NCI-H2196 (cell line): ENCODE data around the gene ARSB.
A peak's percentile ranks its signal among the peaks of the same experiment; 100 is the strongest.
"Not testable (repeated sequence)": the region's sequence is repeated elsewhere in the genome, so short reads cannot be mapped to it uniquely, and the experiment has no call there.

Experiments used
- DNase-seq: peaks from one replicate; lab custom pipeline; 2025; ENCODE audit not compliant: unreplicated experiment; lab: John Stamatoyannopoulos, UW

Gene ARSB

DNA sequence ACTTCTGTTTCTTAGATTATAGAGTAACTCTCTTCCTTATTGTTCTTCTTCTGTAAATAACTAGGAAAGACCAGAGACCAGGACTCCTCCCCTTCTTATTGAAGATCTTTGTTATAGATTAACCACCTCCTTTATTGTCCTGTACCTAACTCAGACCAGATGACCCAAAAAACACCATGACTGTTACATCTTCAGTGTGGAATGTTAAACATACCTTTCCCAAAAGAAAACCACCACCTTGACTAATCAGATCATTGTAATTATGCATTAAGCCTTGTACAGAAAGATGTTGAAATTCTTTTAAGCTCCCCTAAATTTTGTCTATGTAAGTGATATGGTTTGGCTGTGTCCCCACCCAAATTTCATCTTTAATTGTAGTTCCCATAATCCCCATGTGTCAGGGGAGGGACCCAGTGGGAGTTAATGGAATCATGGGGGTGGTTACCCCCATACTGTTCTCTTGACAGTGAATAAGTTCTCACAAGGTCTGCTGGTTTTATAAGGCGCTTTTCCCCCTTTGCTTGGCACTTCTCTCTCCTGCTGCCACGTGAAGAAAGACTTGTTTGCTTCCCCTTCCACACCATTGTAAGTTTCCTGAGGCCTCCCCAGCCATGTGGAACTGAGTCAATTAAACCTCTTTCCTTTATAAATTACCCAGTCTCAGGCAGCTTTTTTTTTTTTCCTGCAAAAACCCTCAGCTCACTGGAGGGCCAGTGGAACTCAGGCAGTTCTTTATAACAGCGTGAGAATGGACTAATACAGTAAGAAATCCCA lies 26.3 kb downstream of the ARSB start:
- no peak for DNase-seq

DNA sequence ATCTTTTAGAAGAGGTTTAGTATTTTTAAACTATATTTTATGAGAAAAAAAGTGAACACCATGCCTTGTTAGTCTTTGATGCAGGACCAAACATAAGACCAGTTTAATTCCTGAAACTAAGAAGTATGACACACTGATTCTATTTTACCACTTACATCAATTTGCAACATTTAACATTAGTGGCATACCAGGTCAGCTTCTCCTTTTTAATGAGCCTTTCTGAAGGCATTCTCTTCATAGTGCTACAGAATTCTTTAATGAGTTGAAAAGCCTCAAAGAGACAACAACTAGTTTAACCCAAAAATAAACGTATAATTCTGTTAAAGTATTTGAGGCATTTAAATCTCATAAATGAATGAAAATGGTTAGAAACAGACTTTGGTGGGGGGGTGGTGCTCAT lies 28.2 kb downstream of the ARSB start:
- no peak for DNase-seq

DNA sequence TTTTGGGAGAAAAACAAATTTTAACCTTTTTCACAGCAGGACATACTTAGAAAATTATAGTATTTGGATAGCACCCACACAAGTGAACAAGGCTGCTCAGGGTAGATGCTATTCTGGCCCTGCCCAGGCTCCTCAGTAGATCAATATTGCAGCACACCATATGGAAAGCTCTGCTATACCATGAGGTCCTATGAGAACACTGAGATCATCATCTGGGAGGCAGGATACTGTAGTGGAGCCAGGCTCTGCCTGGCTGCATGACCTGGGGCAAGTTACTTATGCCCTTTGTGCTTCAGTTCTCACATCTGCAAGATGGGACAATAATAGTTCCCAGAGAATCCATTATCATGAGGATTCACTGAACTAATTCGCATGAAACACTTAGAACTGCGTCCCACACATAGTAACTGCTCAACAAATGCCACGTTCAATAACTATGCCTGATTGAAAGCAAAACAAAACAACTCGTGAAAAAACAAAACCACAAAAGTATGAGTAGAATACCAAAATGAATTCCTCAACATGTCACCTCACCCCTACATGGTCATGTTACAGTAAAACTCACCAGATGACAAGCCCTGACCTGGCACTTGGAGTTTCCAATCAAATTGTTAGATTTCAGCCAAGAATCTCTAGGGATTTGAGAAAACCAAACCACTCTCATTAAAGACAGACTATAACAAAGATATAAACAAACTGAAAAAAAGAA lies 31.9 kb downstream of the ARSB start:
- DNase-seq = no peak

DNA sequence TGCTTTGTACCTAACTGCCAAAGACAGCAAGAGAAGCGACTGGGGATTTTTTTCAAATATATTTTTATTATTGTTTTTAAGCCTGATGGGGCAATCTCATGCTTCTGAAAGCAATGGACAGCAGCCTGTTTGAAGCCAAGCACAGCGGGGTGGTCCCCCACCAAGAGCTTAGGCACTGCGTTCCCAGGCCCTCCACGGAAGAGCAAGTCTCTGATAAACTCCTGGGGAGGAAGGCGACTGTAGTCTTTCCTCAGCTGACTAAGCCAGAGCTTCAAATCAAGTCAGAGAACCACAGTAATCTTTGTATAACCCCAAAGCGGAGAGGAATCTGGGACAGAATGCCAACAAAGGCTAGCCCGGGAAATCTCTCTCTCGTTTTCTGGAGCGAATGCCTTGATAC lies 54.4 kb downstream of the ARSB start:
- no peak for DNase-seq

DNA sequence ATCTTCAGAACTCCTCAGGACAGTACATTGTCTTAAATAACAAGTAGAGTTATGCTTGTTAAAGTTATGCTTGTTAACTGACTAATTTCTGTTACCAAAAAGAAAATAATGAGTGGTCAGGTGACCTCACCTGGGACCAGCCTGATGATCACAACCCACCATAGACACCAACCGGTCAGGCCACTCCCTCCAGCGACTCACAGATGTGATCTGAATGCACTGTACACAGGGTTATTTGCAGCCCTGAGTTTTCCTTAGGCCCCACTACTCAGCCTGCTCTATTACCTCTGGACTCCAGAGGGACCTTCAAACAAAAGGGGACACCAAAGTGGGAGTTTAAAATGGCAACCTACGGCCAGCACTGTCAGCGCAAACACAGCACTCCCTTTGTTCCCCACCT lies 55.3 kb downstream of the ARSB start:
- no peak for DNase-seq

DNA sequence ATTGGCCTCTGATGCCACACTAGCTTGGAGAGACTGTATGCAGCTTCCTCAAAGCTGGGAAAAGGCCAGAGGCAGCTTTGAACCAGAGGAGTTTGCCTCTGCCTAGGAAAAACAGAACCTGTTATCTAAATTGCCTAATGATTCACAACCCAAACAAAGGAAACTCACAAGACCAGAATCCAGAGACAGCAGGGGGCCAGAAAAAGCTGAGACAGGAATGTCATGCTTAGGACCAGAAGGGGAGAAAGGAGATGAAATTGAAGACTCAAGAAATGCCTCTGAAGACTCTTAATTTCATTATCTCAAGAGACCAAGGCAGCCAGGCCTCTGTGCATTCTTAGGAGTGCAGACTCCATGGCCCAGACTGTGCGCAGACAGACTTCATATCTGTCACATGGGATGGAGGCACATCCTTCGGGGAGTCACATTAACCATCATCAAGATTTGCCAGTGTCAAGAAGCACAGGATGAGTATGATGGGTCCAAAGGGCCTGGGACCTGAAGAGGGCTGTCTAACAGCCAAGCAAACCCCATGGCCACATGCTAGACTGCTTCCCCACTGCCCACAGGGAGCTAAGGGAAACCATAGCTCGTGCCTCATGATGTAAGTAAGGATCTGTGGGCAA lies 57.3 kb downstream of the ARSB start:
- no peak for DNase-seq

DNA sequence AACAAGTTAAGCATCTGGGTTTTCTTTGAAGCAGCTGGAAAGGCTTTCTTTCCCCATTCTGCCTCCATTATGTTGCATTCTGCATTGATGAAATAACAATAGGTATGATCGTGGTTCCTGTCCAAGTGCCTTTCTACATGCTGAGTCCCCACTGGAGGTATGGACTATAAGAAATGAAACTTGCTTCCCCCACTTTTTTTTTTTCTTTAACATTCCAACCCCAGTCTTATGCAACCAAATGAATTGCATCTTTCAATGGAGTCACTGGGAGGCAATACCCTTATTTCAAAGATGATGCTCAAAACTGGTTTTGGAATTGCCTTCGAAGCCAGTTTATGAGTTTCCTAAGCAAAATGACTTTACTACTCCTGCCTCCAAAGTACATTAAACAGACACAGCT lies 58.9 kb downstream of the ARSB start:
- DNase-seq = no peak

DNA sequence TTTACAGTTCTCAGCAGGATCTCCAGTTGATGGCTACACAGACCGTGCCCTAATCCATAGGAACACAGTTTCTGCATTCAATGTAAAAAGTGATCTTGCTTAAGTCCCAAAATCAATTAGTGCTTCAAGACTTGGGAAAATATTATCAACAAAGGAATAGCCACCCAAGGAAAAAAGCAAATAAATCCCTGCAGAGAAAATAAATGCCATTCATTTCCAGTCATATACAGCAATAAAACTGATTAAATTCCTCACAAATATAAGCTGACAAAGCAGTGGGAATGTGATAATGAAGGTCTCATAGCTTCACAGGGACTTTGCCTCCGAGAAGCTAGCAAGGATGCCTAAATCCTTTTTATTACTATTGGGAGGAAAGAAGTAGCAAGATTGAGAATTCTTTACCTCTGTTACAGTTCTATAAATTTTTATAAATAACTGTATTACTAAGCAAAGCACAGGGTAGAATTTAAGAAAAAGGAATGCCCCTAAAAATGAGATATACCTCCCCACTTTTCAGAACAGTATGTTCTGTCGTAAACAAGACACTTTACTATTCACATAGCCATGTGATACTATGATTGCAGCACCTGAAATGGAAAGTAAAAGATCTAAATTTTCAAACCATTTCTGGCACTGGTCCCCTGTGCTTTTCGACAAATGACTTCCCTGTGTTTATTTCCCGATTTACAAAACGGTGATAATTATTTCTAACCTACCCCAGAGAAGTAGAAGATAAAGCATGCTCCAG lies 59.8 kb downstream of the ARSB start:
- DNase-seq = no peak

DNA sequence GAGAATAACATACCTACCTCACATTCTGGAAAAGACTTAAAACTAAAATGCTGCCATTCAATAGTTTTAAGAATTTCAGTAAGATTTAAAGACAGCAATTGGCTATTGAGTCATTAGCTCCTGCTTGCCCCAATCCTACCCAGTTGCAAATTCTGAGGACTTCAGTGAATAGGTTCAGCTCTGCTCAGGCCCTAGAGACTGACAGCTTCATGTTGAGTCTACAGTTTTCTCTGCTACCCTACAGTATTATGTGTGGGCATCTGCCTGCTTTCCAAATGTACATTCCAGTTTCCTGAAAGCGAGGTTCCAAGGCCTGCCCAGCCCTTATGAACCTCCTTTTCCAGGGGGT lies 61.5 kb downstream of the ARSB start:
- no peak for DNase-seq

DNA sequence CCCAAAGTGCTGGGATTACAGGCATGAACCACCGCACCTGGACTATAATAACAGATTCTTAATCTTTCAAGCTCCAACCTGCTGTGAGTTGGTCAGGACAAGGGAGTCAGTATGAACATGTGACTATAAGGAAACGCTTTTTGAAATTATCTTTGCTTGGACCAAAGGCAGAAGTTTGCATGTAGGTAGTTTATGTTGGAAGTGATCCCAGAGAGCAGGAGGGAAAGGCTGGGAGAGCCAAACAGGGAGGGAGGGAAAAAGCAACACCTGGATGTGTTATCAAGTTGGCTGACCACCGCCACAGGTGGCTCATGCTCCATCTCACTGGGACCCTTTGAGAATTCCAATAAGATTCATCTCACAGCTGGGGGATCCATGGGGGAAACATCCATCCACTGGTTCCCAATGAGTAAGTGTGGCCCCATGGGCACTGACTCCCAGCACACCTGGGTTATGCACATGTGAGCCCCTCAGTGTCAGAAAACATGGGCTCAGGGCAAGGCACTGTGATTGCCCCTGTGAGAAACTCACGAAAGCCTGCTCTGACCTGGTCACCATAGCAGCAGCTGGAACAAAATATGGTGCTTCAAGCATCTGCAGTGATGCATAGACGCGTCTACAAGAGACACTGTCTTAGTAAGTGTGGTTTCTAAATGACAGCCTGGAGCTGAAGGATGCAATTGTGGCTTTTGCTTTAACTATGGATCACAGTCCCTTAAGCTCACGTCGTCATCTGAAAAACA lies 62.1 kb downstream of the ARSB start:
- DNase-seq = no peak

DNA sequence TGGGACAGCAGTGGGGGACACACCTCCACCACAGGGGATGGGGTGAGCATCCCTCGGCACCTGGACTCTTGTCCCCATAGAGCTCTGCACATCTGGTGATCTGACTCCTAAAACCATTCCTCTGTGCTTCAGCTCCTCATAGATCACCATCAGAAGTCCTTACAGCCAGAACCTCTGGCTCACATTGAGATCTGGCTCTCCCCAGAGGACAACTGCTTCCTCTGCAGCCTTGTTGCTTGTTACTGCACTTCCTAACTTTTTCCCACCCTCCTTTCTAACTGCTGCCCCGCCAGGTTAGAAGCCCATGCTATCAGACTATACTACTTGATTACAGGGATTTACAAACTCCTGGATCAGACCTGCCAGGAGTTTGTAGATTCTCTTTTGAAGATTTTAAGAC lies 64.5 kb downstream of the ARSB start:
- no peak for DNase-seq

DNA sequence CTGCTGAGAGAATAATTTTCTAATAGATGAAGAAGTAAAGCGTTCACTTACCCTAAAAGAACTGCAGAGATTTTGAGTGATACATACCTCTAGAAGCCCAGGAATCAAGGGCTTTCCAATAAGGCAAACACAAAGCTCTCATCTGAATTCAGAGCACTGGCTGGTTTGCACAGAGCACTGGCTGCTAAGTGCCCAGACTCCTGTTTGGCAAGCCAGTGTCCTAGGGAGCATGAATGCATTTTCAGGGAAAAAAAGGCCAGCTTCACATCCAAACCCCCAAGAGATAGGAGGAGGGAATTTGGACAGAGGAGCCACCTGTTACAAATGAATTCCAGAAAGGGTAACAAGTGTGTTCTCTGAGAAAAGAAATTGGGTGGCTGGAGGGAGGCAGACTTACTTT lies 65.3 kb downstream of the ARSB start:
- DNase-seq = no peak

DNA sequence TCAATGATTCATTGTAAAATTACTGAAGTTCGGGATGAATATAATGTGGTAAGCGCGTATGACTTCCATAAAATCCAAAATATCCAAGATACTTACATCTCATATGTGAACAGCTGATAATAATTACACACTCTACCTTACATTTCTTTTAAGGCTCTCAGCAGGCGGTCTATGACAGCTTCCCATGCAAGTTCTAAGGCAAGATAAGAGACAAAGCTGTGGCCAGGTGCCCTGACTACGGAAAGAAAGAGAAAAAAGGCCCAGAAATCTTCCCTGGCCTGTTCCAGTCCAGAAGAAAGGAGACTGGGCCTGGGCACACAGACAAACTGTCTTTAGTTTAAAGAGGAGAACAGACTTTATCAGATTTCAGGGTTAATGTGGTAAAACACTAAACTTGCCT lies 69.1 kb downstream of the ARSB start:
- DNase-seq = no peak

DNA sequence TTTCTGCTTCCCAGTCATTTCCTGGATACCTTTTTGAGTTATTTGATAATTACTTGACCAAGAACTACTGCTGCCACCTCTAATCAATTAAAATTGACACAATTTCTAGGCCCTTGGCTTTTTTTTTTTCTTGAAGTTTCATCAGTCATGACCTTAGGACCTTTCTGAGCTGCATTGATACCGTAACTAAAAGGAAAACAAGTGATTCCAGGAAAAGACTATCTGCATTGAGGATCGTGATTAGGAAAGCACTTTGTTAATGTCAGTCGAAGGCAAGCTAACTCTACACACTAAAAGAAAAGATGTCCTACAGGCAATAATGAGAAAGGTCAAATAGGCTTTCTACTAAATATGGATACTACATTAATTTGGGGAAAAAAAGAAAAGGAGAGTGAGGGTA lies 69.9 kb downstream of the ARSB start:
- DNase-seq = no peak

DNA sequence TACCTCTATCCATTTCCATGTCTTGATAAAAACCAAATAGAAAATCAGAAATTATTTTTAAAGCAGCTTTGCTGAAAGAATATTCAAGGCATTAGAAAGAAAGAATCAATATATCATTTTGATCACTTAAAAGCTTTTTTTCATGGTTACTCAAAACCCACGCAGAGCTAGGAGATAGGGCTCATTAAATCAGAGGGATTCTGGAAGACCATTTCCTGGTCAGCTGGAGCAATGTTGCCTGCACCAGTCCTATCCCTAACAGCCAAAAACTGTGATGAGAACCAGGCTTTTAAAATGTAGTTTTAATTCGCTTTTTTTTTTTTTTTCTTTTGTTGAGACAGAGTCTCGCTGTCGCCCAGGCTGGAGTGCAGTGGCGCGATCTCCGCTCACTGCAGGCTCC lies 72.3 kb downstream of the ARSB start:
- DNase-seq = no peak

DNA sequence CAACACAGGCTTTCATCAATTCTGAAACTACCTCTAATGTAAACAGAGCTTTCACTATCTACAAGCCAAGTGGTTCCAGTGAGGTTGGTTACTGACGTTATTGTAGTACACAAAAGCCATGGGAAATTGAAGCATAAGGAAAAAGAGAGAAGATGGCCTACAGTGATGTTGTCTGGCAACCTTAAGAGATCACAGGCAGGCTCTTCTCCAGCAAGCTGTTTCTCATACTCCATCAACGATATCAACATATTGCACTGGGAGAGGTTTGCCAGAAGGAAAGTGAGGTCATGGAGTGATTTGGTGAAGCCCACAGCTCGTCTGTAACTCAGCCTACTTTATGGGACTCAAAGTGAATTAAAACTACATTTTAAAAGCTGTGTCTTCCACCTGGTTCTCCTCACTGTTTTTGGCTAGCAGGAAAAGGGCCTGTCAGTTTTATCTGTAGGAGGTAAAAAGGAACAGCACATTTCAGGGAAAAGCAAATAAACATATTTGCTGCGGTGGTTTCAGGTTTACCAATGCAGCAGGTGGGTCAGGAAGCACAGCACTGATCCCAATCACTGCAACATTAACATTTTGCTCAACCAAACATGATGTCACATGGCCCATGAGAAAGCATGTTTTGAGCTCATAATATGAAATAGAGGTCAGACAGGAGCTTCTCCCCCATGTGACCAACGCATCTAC lies 72.9 kb downstream of the ARSB start:
- peak; percentile 22 for DNase-seq

DNA sequence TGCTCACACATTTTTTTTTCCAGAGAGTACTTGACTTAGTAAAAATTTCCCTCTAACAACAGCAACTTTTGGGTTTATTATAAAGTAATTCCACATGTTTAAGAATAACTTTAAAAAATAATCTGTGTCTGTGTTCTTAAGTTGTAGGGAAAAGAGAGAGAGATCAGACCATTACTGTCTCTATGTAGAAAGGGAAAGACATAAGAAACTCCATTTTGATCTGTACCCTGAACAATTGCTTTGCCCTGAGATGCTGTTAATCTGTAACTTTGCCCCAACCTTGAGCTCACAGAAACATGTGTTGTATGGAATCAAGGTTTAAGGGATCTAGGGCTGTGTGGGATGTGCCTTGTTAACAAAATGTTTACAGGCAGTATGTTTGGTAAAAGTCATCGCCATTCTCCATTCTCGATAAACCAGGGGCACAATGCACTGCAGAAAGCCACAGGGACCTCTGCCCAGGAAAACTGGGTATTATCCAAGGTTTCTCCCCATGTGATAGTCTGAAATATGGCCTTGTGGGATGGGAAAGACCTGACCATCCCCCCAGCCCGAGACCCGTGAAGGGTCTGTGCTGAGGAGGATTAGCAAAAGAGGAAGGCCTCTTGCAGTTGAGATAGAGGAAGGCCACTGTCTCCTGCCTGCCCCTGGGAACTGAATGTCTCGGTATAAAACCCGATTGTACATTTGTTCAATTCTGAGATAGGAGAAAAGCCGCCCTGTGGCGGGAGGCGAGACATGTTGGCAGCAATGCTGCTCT lies 75.7 kb downstream of the ARSB start:
- not testable (repeated sequence) for DNase-seq

DNA sequence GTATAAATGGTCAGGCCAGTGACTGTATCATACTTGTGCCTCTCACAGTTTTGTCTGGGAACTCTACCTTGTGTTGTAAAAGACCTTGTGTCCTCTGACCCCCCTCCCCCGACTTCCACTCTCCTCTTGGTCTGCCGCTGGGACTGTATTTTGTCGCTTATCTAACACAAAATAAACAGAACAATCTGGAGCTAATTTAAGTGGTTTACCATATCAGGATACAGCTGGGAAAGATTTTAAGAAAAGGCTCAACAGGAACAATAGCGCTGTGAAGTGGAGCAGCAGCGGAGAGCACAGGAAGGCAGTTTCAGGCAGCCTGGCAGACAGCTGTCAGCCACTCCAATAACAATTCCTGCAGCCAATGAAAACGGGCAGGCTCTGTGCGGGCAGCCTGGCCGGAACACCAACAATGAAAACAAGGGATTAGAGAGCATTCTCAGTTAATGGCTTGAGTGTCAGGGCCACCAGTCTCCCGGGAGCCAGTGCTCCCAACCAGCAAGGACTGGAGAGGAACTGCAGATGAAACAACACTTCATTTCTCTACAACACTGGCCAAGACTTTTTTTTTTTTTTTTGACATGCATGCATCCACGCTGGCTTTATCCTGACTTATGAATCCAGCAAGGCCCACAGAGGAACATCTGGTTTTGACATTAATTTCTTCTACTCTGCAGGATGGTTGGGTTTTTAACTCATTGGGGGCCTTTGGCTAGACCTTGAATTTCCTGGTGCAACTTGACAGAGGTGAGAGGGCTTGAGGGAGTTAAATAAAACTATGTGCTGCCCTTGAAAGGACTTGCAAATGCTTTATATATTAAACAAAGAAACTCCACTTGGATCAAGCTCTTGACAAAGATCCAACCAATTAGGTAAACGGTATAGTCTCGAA lies 76.7 kb downstream of the ARSB start:
- DNase-seq = peak; percentile 20
